GM23248 (cell line): ENCODE measurements around the gene LRRC4B. TPM values are rescaled to one million over a fixed set of nuclear protein-coding genes. Genes with fewer than 3 reads are reported as not detected.

Experiments
- DNase-seq: peaks from one replicate; pipeline ENCODE4 v3.0.0-alpha.2; 2015
- H2AFZ ChIP-seq: fragments of 200-600 bp; sonication (generic); 2 replicates; pipeline ENCODE4 v1.6.1; 2016; ENCODE audit warnings: antibody characterized with exemption
- H3F3A ChIP-seq: fragments of 200-600 bp; sonication (generic); 2 replicates; pipeline ENCODE4 v1.6.1; 2016; ENCODE audit warnings: mild to moderate bottlenecking, antibody characterized with exemption, mixed run types; ENCODE audit not compliant: insufficient read depth
- H3K27ac ChIP-seq: fragments of 200-600 bp; sonication (generic); 2 replicates; pipeline ENCODE4 v1.5.1; 2016; ENCODE audit warnings: mild to moderate bottlenecking
- H3K27me3 ChIP-seq: fragments of 200-600 bp; sonication (generic); replicated peaks from 2 replicates; pipeline ENCODE4 v1.6.1; 2016; ENCODE audit warnings: mild to moderate bottlenecking; ENCODE audit not compliant: insufficient read depth
- H3K36me3 ChIP-seq: fragments of 200-600 bp; sonication (generic); 2 replicates; pipeline ENCODE4 v1.6.1; 2016; ENCODE audit warnings: low read depth, mild to moderate bottlenecking
- H3K4me1 ChIP-seq: fragments of 200-600 bp; sonication (generic); 2 replicates; pipeline ENCODE4 v1.6.1; 2016; ENCODE audit warnings: mild to moderate bottlenecking; ENCODE audit not compliant: insufficient read depth
- H3K4me2 ChIP-seq: fragments of 200-600 bp; sonication (generic); one replicate; pipeline ENCODE4 v1.6.1; 2016; ENCODE audit warnings: mild to moderate bottlenecking; ENCODE audit not compliant: unreplicated experiment
- H3K4me3 ChIP-seq: fragments of 200-600 bp; sonication (generic); 2 replicates; pipeline ENCODE4 v1.5.1; 2016; ENCODE audit warnings: mild to moderate bottlenecking
- H3K79me2 ChIP-seq: fragments of 200-600 bp; sonication (generic); 2 replicates; pipeline ENCODE4 v1.6.1; 2016; ENCODE audit warnings: mild to moderate bottlenecking; ENCODE audit not compliant: insufficient read depth
- H3K9ac ChIP-seq: fragments of 200-600 bp; sonication (generic); 2 replicates; pipeline ENCODE4 v1.6.1; 2016; ENCODE audit warnings: mild to moderate bottlenecking
- H3K9me2 ChIP-seq: fragments of 200-600 bp; sonication (generic); 2 replicates; pipeline ENCODE4 v1.6.1; 2016; ENCODE audit warnings: mixed run types, mild to moderate bottlenecking, moderate library complexity; ENCODE audit not compliant: insufficient read depth
- H3K9me3 ChIP-seq: fragments of 200-600 bp; sonication (generic); one replicate; pipeline ENCODE4 v1.6.1; 2017; ENCODE audit warnings: low read depth
- H4K20me1 ChIP-seq: fragments of 200-600 bp; sonication (generic); 2 replicates; pipeline ENCODE4 v1.6.0; 2016; ENCODE audit not compliant: insufficient read depth
- EZH2 ChIP-seq: fragments of 200-600 bp; sonication (generic); IDR thresholded peaks from 2 replicates; pipeline ENCODE4 v1.6.1; 2018; ENCODE audit warnings: antibody characterized with exemption, mild to moderate bottlenecking; ENCODE audit not compliant: insufficient read depth, poor library complexity, severe bottlenecking
- EZH2phosphoT487 ChIP-seq: fragments of 200-600 bp; sonication (generic); IDR thresholded peaks from 2 replicates; pipeline ENCODE4 v1.6.1; 2018; ENCODE audit warnings: antibody characterized with exemption, moderate library complexity, mild to moderate bottlenecking, low read depth; ENCODE audit not compliant: insufficient read depth
- WGBS, 2 experiments: methylation state at CpG; one replicate each; pipeline ENCODE4 v1.1.6; 2015 to 2017; ENCODE audit warnings: low lambda C conversion rate in 2 of 2, low coverage in 1 of 2; ENCODE audit errors: missing lambda C conversion rate in 2 of 2; 5-methylcytosine and 5-hydroxymethylcytosine counted together
- in situ Hi-C: fragments of 300-500 bp; cut with MboI; formaldehyde crosslinking; loops from 2 replicates; pipeline ENCODE4 v1.15.0; 2020
- polyA plus RNA-seq: library from polyadenylated mRNA; unstranded; fragments of >200 nt; fragmentation: Nextera tagmentation; extraction: Ambion mirVana; gene quantifications from 2 replicates; pipeline ENCODE4 v1.2.1, GENCODE V29; 2016
- total RNA-seq: library from RNA; depleted of rRNA; stranded (reverse); fragments of >200 nt; shearing (Covaris generic); gene quantifications from 2 replicates; pipeline ENCODE4 v1.2.3, GENCODE V29; 2014

LRRC4B gene
- total and polyA plus RNA-seq, 2 experiments from 2014 or later, result not detected

- Histone ChIP-seq H2AFZ (no peak overlapping the region), H3K27ac (no peak overlapping the region), H3K4me3 (no peak overlapping the region), H3K9me3 (no peaks in the 10 kb centered on the region), H3F3A (no peaks in the 10 kb centered on the region), H3K4me2 (no peak overlapping the region), H4K20me1 (no peaks in the 10 kb centered on the region), H3K9me2 (no peaks in the 10 kb centered on the region), H3K36me3 (no peaks in the 10 kb centered on the region), H3K9ac (no peak overlapping the region), H3K79me2 (no peaks in the 10 kb centered on the region), H3K4me1 (no peaks in the 10 kb centered on the region), H3K27me3 (peaks cover 6% of the 10 kb centered on the region; the same call in 1 of the 2 replicates)
- in situ Hi-C loops, result no loop called here
- no peak for TF ChIP-seq EZH2
- 41 to 45% methylated on average over 5 to 8 of the region's 8 CpGs for WGBS, 2 experiments
- DNase-seq, result no peak
Observed at GRCh38 chr19:50550594-50550966, 17.7 kb downstream of the LRRC4B start.

DNA sequence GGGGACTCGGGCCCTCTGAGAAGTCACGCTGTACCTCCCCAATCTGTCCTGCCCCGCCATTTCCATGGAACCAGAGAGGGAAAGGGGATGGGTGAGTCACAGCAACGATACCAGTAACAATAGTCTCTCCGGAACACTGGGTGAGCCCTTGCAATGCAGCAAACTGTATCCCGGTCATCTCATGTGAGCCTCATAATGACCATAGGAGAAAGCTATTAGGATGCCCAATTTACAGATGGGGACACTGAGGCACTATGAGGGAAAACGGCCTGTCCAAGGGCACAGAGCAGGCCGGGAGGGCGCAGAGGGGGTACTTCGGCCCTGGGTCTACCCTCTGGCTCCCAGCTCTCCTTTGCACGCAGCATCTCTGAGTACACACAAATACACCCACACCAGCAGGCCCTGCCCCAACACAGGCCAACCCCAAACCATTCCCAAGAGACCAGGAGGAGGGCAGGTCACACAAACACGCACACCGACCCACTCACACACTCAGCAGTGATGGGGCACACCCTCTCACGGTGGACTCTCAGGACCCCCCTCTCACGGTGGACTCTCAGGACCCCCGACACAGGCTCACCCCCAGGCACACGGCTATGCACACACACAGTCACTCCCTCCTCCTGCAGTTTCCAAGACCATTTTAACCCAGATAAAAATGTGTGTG, 18.2 kb downstream of the LRRC4B start:
- no peaks in the 10 kb centered on the region for H3K79me2 ChIP-seq
- H3K27ac ChIP-seq, result no peak overlapping the region
- H3K36me3 ChIP-seq, result no peaks in the 10 kb centered on the region
- WGBS, 2 experiments, result 56 to 58% methylated on average over 17 of the region's 17 CpGs
- TF ChIP-seq EZH2phosphoT487 (no peak), EZH2 (no peak)
- H3K9me2 ChIP-seq, result no peaks in the 10 kb centered on the region
- H2AFZ ChIP-seq, result no peak overlapping the region
- H4K20me1 ChIP-seq, result no peaks in the 10 kb centered on the region
- no peak overlapping the region for H3K4me2 ChIP-seq
- H3K27me3 ChIP-seq, result peaks cover 6% of the 10 kb centered on the region; the same call in 1 of the 2 replicates
- no peak for DNase-seq
- H3K4me3 ChIP-seq, result no peak overlapping the region
- no peaks in the 10 kb centered on the region for H3F3A ChIP-seq
- H3K9ac ChIP-seq, result no peak overlapping the region
- no peaks in the 10 kb centered on the region for H3K9me3 ChIP-seq
- in situ Hi-C loops, result loop anchor here (10.0 kb wide), 1 partner anchor 235 kb away; no protein-coding TSS in a partner anchor
- no peaks in the 10 kb centered on the region for H3K4me1 ChIP-seq

DNA sequence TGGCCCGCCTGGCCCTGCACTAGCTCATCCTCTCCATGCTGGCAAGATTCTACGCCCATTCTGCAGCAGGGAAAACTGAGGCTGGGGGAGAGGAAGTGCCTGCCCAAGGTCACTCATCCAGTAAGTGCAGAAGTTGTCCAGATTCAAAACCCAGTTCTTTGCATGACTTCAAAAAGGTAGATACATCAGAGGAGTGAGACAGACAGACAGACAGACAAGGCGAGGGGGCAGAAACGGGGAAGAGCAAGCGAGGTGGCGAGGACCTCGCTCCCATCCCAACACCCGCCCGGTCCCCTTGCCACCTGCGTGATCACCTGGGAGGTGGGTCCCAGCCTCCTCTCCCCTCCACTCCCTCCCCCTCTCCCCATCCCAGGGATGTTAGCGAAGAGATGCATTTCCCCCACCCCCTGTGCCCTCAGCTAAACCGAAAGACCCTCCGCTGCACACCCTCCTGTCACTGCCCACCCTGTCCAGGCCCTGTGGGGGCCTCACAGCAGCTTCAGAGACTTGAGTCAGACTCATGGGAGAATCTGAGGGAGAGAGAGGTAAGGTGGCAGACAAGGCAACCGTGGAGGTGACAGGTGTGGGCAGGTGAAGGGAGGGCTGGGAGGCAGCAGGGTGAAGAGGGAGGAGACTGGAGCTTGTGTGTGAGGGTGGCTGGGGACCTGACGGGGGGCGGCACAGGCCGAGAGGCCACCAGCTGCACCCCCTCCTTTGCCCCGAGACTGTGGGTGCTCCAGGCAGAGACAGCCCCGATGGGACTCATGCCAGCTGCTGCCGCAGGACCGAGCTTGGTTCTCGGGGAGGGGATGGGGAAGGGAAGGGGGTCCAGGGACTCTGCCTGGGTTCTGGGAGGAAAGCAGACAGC, 18.9 kb downstream of the LRRC4B start:
- Histone ChIP-seq H3K36me3 (no peaks in the 10 kb centered on the region), H3K9me3 (no peaks in the 10 kb centered on the region), H3K4me2 (no peak overlapping the region), H3F3A (no peaks in the 10 kb centered on the region), H3K4me3 (no peak overlapping the region), H3K79me2 (no peaks in the 10 kb centered on the region), H3K9ac (no peak overlapping the region), H4K20me1 (no peaks in the 10 kb centered on the region), H3K9me2 (no peaks in the 10 kb centered on the region), H3K27me3 (0 out of 2 replicates have a peak, but pooled peaks cover 6% of the 10 kb centered on the region), H3K4me1 (no peaks in the 10 kb centered on the region), H2AFZ (no peak overlapping the region), H3K27ac (no peak overlapping the region)
- no peak for TF ChIP-seq EZH2
- no peak for TF ChIP-seq EZH2phosphoT487
- in situ Hi-C loops, result loop anchor here (10.0 kb wide), 1 partner anchor 236 kb away; no protein-coding TSS in a partner anchor
- 60 to 61% methylated on average over 20 to 22 of the region's 22 CpGs for WGBS, 2 experiments
- no peak for DNase-seq

GRCh38 chr19:50548191-50549058, 19.8 kb downstream of the LRRC4B start:
- no peak overlapping the region for H3K4me3 ChIP-seq
- WGBS, 2 experiments, result 51 to 63% methylated on average over 24 to 37 of the region's 45 CpGs
- H3K27me3 ChIP-seq, result 0 out of 2 replicates have a peak, but pooled peaks cover 6% of the 10 kb centered on the region
- no peaks in the 10 kb centered on the region for H3K4me1 ChIP-seq
- H4K20me1 ChIP-seq, result no peaks in the 10 kb centered on the region
- no peak overlapping the region for H3K27ac ChIP-seq
- DNase-seq, result no peak
- no peaks in the 10 kb centered on the region for H3K36me3 ChIP-seq
- no peaks in the 10 kb centered on the region for H3K9me3 ChIP-seq
- TF ChIP-seq EZH2 (no peak), EZH2phosphoT487 (no peak)
- H3K9ac ChIP-seq, result no peak overlapping the region
- no peaks in the 10 kb centered on the region for H3F3A ChIP-seq
- H2AFZ ChIP-seq, result no peak overlapping the region
- no peaks in the 10 kb centered on the region for H3K9me2 ChIP-seq
- no peak overlapping the region for H3K4me2 ChIP-seq
- in situ Hi-C loops, result loop anchor here (10.0 kb wide), 1 partner anchor 236 kb away; no protein-coding TSS in a partner anchor
- no peaks in the 10 kb centered on the region for H3K79me2 ChIP-seq
